BJ (cell line): ENCODE results near the gene WASHC4. TPM values are rescaled to one million over a fixed set of nuclear protein-coding genes. Genes with fewer than 3 reads are reported as not detected.

ENCODE experiments used
- CTCF ChIA-PET: fragments of 350-600 bp; formaldehyde crosslinking; extraction: SDS; loops from one replicate; lab custom pipeline; 2021; ENCODE audit warnings: antibody characterized with exemption, inconsistent platforms; lab: Yijun Ruan, JAX
- POLR2A ChIA-PET: fragments of 300-600 bp; sonication (Branson Sonifier 250); formaldehyde crosslinking; extraction: SDS; loops from one replicate; lab custom pipeline; 2021; ENCODE audit warnings: antibody characterized with exemption; lab: Charles Lee
- DNase-seq: peaks from one replicate; pipeline ENCODE4 v3.0.0-alpha.2; 2011; ENCODE audit warnings: low read depth
- H3K27me3 ChIP-seq: 2 replicates; pipeline ENCODE4 v1.6.0; 2011; ENCODE audit warnings: low read length; ENCODE audit not compliant: control insufficient read depth, insufficient read depth
- H3K36me3 ChIP-seq: 2 replicates; pipeline ENCODE4 v1.5.1; 2011; ENCODE audit warnings: low read length; ENCODE audit not compliant: control insufficient read depth, insufficient read depth
- H3K4me3 ChIP-seq: 2 replicates; pipeline ENCODE4 v1.5.1; 2011; ENCODE audit warnings: low read depth, mild to moderate bottlenecking, control low read depth, low read length
- CTCF ChIP-seq: IDR thresholded peaks from 2 replicates; pipeline ENCODE4 v1.5.1; 2011; ENCODE audit warnings: low read depth, mild to moderate bottlenecking, control low read depth, inconsistent platforms, low read length, moderate library complexity; ENCODE audit not compliant: insufficient read depth
- polyA minus RNA-seq: library from RNA; depleted of rRNA, polyadenylated mRNA; stranded (reverse); fragments of >200 nt; gene quantifications from 2 replicates; pipeline ENCODE4 v1.2.3, GENCODE V29; 2011; rRNA and poly(A)+ RNA removed
- polyA plus RNA-seq: library from polyadenylated mRNA; depleted of rRNA; stranded (reverse); fragments of >200 nt; gene quantifications from 2 replicates; pipeline ENCODE4 v1.2.3, GENCODE V29; 2011; rRNA removed

Gene WASHC4, protein sequence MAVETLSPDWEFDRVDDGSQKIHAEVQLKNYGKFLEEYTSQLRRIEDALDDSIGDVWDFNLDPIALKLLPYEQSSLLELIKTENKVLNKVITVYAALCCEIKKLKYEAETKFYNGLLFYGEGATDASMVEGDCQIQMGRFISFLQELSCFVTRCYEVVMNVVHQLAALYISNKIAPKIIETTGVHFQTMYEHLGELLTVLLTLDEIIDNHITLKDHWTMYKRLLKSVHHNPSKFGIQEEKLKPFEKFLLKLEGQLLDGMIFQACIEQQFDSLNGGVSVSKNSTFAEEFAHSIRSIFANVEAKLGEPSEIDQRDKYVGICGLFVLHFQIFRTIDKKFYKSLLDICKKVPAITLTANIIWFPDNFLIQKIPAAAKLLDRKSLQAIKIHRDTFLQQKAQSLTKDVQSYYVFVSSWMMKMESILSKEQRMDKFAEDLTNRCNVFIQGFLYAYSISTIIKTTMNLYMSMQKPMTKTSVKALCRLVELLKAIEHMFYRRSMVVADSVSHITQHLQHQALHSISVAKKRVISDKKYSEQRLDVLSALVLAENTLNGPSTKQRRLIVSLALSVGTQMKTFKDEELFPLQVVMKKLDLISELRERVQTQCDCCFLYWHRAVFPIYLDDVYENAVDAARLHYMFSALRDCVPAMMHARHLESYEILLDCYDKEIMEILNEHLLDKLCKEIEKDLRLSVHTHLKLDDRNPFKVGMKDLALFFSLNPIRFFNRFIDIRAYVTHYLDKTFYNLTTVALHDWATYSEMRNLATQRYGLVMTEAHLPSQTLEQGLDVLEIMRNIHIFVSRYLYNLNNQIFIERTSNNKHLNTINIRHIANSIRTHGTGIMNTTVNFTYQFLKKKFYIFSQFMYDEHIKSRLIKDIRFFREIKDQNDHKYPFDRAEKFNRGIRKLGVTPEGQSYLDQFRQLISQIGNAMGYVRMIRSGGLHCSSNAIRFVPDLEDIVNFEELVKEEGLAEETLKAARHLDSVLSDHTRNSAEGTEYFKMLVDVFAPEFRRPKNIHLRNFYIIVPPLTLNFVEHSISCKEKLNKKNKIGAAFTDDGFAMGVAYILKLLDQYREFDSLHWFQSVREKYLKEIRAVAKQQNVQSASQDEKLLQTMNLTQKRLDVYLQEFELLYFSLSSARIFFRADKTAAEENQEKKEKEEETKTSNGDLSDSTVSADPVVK
- 17.7 and 36.4 TPM in 2 replicates for polyA plus RNA-seq
- 31.1 and 31.7 TPM in 2 replicates for polyA minus RNA-seq

DNA sequence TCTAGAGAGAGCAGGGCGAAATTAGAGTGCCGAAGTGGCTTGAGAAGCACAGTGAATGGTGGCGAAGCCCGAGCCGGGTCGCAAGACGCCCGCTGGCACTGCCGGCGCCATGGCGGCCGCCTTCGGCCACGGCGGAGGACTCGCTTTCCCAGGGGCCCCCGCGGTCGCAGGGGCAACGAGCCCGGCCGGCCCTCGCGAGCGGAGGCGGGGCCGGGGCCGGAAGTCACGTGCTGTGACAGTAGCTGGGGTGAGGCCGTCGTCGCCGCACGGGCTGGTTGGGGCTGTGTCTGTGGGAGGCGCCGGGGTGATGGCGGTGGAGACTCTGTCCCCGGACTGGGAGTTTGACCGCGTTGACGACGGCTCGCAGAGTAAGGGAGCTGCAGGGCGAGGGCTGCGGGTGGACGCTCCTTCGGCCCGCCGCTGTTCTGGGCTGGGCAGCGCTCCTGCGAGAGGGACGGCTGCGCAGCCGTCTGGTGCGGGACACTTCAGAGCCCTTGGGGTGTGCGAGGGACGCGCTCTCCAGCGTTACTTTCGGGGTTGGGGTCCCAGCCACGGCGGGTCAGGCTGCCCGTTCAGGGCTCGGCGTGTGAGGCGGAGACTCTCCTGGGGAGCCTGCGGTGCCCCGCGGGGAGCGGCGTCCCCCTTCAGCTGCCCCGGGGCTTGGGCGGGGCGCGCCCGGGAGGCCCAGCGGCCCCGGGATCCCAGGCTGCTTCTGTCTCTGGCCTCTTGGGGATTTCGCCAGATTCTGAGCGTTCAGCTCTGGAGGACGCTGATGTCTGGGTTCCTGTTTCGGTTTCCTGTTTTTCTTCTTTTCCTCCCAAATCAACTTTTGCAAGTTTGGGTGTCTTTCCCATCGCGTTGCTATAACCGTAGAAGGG lies at the start of gene WASHC4:
Gene WASHC4, plus strand, starts transcription at position 238 of the 878 bp plus-strand sequence. Its CDS starts 70 bp downstream, at position 308.
- DNase-seq = no peak
- POLR2A ChIA-PET = interaction anchor here (0.6 kb wide), 2 partner anchors 303 to 1130 kb away, joined by 3 read pairs; no protein-coding TSS in a partner anchor
- 0 out of 2 replicates have a peak, but pooled peaks have one; percentile 5 for TF ChIP-seq CTCF
- Histone ChIP-seq H3K27me3 (no peaks in the 10 kb centered on the region), H3K4me3 (peak within 1 kb of the TSS; percentile 98), H3K36me3 (peaks cover 1% of the 10 kb centered on the region; the same call in 1 of the 2 replicates)
- CTCF ChIA-PET = interaction anchor here (0.7 to 1.1 kb wide), 2 partner anchors 16 to 275 kb away, joined by 4 read pairs; no protein-coding TSS in a partner anchor

GRCh38 chr12:105060715-105061378 lies 46.7 kb upstream of the WASHC4 start:
- Histone ChIP-seq H3K27me3 (no peaks in the 10 kb centered on the region), H3K36me3 (peaks cover 31% of the 10 kb centered on the region), H3K4me3 (no peak overlapping the region)
- TF ChIP-seq CTCF = no peak
- no peak for DNase-seq
- ChIA-PET CTCF (interaction anchor here (1.9 kb wide), 1 partner anchor 12 kb away, joined by 4 read pairs; no protein-coding TSS in a partner anchor), POLR2A (no interaction called here)

- ChIA-PET POLR2A (no interaction called here), CTCF (interaction anchor here (1.4 to 6.7 kb wide), 2 partner anchors 10 to 11 kb away, joined by 4 to 33 read pairs; no protein-coding TSS in a partner anchor)
- H3K4me3 ChIP-seq = no peak overlapping the region
- no peak for DNase-seq
- no peaks in the 10 kb centered on the region for H3K27me3 ChIP-seq
- no peak for TF ChIP-seq CTCF
- peaks cover 40% of the 10 kb centered on the region for H3K36me3 ChIP-seq
Measured at GRCh38 chr12:105064564-105065178, 42.9 kb upstream of the WASHC4 start.

DNA sequence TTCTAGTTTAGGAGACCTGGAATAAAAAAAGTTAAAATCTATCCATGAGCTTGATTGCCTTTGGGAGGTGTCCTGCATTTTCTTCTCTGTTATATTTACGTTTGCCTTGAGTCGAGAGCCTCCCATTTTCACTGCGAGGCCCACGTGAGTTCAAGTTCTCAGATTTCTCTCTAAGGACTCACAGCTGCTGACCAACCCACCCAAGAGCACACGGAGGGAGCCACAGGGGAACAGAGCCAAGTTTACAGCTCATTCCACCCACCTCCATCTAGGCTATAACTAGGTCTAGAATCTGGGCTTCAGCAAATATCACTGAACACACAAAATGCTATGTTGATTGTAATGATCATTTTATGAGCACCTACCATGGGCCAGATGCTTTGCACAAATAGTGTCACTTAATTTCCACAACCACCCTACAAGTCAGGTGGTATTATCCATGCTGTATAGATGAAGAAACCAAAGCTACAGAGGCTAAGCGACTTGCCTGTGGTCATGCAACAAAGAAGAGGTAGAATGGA lies 40.0 kb upstream of the WASHC4 start:
- TF ChIP-seq CTCF = no peak
- Histone ChIP-seq H3K36me3 (peaks cover 31% of the 10 kb centered on the region), H3K4me3 (no peak overlapping the region), H3K27me3 (no peaks in the 10 kb centered on the region)
- DNase-seq = no peak
- POLR2A ChIA-PET = no interaction called here
- CTCF ChIA-PET = interaction anchor here (0.7 to 6.7 kb wide), 2 partner anchors 14 to 686 kb away, joined by 4 to 33 read pairs; no protein-coding TSS in a partner anchor
